ENCODE measurements around the gene SORL1-AS1.

DNA sequence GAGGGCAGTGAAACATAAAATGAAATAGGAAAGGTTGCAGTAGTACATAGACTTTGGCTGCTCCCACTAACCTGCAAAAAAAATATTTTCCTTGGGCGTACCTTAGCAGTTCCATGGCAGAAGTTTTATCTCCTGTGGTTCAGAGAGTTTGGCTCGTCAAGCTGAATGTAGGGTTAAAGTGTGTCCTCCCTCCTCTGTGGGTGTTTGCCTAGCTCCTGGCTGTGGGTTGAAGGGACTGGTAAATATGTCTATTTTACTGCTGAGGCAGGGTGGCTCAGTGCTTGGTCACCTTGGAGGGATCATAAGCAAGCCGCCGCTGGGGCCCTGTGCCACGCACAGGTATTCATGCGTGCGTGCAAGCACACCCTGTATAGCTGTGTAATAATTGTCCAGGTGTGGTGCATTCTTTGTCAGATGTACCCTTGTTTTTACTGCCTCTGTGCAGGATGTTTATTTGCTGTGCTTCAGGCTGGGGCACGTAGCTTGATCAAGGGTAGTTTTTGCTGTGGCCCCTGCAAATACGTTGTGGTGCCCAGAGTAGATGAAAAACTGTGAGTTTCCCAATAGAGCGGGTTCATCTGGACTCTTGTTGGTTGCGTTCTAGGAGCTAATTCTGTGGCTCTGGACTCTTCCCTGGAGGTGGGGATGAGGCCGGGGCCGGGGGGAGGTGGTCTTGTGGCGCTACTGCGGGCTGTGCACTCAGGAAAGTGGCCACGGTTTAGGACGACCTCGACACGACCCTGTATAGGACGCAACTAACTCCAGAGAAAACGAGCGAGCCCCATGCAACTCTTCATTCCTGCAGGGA lies 1.4 kb downstream of the SORL1-AS1 start:
- TF ChIP-seq, protein P1, sequence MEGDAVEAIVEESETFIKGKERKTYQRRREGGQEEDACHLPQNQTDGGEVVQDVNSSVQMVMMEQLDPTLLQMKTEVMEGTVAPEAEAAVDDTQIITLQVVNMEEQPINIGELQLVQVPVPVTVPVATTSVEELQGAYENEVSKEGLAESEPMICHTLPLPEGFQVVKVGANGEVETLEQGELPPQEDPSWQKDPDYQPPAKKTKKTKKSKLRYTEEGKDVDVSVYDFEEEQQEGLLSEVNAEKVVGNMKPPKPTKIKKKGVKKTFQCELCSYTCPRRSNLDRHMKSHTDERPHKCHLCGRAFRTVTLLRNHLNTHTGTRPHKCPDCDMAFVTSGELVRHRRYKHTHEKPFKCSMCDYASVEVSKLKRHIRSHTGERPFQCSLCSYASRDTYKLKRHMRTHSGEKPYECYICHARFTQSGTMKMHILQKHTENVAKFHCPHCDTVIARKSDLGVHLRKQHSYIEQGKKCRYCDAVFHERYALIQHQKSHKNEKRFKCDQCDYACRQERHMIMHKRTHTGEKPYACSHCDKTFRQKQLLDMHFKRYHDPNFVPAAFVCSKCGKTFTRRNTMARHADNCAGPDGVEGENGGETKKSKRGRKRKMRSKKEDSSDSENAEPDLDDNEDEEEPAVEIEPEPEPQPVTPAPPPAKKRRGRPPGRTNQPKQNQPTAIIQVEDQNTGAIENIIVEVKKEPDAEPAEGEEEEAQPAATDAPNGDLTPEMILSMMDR (IDR thresholded peaks at IDR 0.05), result no peak
- no peak for TF ChIP-seq POLR2A (IDR thresholded peaks at IDR 0.05)

Data from uterus (tissue), 2 donors.